Measurements from ENCODE around the gene GDF10. TPM values are rescaled to one million over a fixed set of nuclear protein-coding genes. Genes with fewer than 3 reads are reported as not detected.

The GDF10 gene
- total RNA-seq, 2 donors from 2014 or later, result 0.63 to 1.9 TPM

- Histone ChIP-seq H3K27ac (no peak overlapping the region), H3K9me3 (no peaks in the 10 kb centered on the region), H3K4me3 (no peak overlapping the region), H3K27me3 (no peaks in the 10 kb centered on the region), H3K4me1 (peaks cover 0 to 9% of the 10 kb centered on the region in 2 donors), H3K36me3 (no peaks in the 10 kb centered on the region)
- no peak for DNase-seq (ENCODE audit: low spot score)
- TF ChIP-seq, protein P1, sequence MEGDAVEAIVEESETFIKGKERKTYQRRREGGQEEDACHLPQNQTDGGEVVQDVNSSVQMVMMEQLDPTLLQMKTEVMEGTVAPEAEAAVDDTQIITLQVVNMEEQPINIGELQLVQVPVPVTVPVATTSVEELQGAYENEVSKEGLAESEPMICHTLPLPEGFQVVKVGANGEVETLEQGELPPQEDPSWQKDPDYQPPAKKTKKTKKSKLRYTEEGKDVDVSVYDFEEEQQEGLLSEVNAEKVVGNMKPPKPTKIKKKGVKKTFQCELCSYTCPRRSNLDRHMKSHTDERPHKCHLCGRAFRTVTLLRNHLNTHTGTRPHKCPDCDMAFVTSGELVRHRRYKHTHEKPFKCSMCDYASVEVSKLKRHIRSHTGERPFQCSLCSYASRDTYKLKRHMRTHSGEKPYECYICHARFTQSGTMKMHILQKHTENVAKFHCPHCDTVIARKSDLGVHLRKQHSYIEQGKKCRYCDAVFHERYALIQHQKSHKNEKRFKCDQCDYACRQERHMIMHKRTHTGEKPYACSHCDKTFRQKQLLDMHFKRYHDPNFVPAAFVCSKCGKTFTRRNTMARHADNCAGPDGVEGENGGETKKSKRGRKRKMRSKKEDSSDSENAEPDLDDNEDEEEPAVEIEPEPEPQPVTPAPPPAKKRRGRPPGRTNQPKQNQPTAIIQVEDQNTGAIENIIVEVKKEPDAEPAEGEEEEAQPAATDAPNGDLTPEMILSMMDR (IDR thresholded peaks at IDR 0.05), result no peak
These were observed 37.1 kb upstream of the GDF10 start for GRCh38 chr10:47262606-47263533.

DNA sequence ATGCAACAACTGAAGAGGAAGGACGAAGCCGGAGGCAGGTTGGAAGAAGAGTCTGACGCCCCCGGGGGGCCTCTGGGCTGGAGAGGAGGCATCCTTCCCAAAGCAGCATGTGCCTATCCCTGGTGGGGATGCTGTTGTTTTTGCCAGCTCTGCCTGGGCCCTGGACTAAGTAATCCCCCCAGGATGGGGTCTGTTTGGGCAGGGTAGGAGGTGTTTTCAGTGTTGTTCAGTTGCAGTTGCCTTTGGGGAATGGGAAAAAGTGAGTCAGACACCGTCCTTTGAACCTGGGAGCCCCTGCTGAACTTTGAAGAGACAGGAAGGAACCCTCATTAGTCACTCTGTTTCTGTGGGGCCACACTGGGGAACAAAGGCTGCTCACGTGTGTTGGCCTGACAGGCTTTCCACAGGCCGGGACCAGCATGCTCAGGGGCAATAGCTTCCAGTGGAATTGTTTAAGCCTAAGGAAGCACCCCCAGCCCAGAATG lies 35.2 kb upstream of the GDF10 start:
- peaks cover 0 to 9% of the 10 kb centered on the region in 2 donors for H3K4me1 ChIP-seq
- no peaks in the 10 kb centered on the region for H3K27me3 ChIP-seq
- H3K27ac ChIP-seq, result no peak overlapping the region
- no peak for DNase-seq (ENCODE audit: low spot score)
- no peak overlapping the region for H3K4me3 ChIP-seq
- no peaks in the 10 kb centered on the region for H3K9me3 ChIP-seq
- TF ChIP-seq, protein P1 (IDR thresholded peaks at IDR 0.05), result no peak
- H3K36me3 ChIP-seq, result no peaks in the 10 kb centered on the region

GRCh38 chr10:47266602-47267001 lies 33.4 kb upstream of the GDF10 start:
- no peaks in the 10 kb centered on the region for H3K27me3 ChIP-seq
- no peak overlapping the region for H3K27ac ChIP-seq
- TF ChIP-seq, protein P1 (IDR thresholded peaks at IDR 0.05), result no peak
- no peak for DNase-seq (ENCODE audit: low spot score)
- H3K4me1 ChIP-seq, result no peaks in the 10 kb centered on the region
- H3K4me3 ChIP-seq, result no peak overlapping the region
- no peaks in the 10 kb centered on the region for H3K36me3 ChIP-seq
- no peaks in the 10 kb centered on the region for H3K9me3 ChIP-seq

DNA sequence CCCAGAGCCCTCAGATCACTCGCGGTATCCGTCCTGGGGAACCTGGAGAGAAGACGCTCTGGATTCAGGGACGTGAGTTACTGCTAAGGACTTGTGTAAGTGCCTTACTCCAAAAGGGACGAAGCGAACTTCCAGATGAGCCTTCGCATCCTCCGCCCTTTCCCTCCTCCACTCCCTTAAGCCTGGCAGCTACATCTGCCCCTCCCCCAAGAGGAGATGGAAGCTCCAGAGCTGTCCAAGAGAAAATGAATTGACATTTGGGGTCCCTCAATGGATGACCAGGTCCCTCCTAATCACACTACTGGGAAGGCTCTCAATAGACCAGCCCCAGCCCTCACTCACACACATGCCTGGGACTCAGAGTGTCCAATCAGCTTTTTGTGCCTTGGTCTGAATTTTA lies 31.3 kb upstream of the GDF10 start:
- H3K9me3 ChIP-seq, result peaks cover 0 to 4% of the 10 kb centered on the region in 2 donors
- H3K4me1 ChIP-seq, result no peaks in the 10 kb centered on the region
- TF ChIP-seq, protein P1 (IDR thresholded peaks at IDR 0.05), result no peak
- no peak overlapping the region for H3K4me3 ChIP-seq
- no peaks in the 10 kb centered on the region for H3K27me3 ChIP-seq
- H3K36me3 ChIP-seq, result no peaks in the 10 kb centered on the region
- DNase-seq (ENCODE audit: low spot score), result no peak
- H3K27ac ChIP-seq, result no peak overlapping the region

GRCh38 chr10:47269294-47269693 lies 30.7 kb upstream of the GDF10 start:
- no peak overlapping the region for H3K27ac ChIP-seq
- no peak for DNase-seq (ENCODE audit: low spot score)
- H3K9me3 ChIP-seq, result peaks cover 0 to 4% of the 10 kb centered on the region in 2 donors
- H3K4me1 ChIP-seq, result no peaks in the 10 kb centered on the region
- no peaks in the 10 kb centered on the region for H3K27me3 ChIP-seq
- H3K4me3 ChIP-seq, result no peak overlapping the region
- TF ChIP-seq, protein P1 (IDR thresholded peaks at IDR 0.05), result peak in 1 of 2 donors; percentile 36
- H3K36me3 ChIP-seq, result no peaks in the 10 kb centered on the region

Measured in right atrium auricular region (tissue), 2 donors.